ENCODE results near the gene STIM1. TPM values are rescaled to one million over a fixed set of nuclear protein-coding genes. Genes with fewer than 3 reads are reported as not detected.

Gene STIM1
- total RNA-seq, 1 donor, result 57.9 TPM

- no peak overlapping the region for H3K4me2 ChIP-seq (ENCODE audit: insufficient read depth, low read length)
- peaks cover 5% of the 10 kb centered on the region for H3K79me2 ChIP-seq (ENCODE audit: insufficient read depth, low read length)
- peaks cover 12% of the 10 kb centered on the region for H3K4me1 ChIP-seq (ENCODE audit: insufficient read depth, low read length)
- H3K27ac ChIP-seq (ENCODE audit: low read depth, low read length), result no peak overlapping the region
- H4K20me1 ChIP-seq (ENCODE audit: insufficient read depth, low read length), result no peaks in the 10 kb centered on the region
- TF ChIP-seq, protein P1, sequence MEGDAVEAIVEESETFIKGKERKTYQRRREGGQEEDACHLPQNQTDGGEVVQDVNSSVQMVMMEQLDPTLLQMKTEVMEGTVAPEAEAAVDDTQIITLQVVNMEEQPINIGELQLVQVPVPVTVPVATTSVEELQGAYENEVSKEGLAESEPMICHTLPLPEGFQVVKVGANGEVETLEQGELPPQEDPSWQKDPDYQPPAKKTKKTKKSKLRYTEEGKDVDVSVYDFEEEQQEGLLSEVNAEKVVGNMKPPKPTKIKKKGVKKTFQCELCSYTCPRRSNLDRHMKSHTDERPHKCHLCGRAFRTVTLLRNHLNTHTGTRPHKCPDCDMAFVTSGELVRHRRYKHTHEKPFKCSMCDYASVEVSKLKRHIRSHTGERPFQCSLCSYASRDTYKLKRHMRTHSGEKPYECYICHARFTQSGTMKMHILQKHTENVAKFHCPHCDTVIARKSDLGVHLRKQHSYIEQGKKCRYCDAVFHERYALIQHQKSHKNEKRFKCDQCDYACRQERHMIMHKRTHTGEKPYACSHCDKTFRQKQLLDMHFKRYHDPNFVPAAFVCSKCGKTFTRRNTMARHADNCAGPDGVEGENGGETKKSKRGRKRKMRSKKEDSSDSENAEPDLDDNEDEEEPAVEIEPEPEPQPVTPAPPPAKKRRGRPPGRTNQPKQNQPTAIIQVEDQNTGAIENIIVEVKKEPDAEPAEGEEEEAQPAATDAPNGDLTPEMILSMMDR (IDR thresholded peaks at IDR 0.05; ENCODE audit: extremely low read depth, low read depth, low read length), result no peak
- no peak overlapping the region for H2AFZ ChIP-seq (ENCODE audit: low read length)
- no peak overlapping the region for H3K4me3 ChIP-seq (ENCODE audit: insufficient read depth, low read length)
- no peaks in the 10 kb centered on the region for H3K9me3 ChIP-seq (ENCODE audit: low read depth, low read length)
- peaks cover 7% of the 10 kb centered on the region for H3K36me3 ChIP-seq (ENCODE audit: insufficient read depth, low read length)
- H3K27me3 ChIP-seq (ENCODE audit: insufficient read depth, low read length), result no peaks in the 10 kb centered on the region
- DNase-seq (ENCODE audit: insufficient read length, low spot score, missing footprints), result no peak
Observed at GRCh38 chr11:4090258-4090657, 234.8 kb downstream of the STIM1 start.

DNA sequence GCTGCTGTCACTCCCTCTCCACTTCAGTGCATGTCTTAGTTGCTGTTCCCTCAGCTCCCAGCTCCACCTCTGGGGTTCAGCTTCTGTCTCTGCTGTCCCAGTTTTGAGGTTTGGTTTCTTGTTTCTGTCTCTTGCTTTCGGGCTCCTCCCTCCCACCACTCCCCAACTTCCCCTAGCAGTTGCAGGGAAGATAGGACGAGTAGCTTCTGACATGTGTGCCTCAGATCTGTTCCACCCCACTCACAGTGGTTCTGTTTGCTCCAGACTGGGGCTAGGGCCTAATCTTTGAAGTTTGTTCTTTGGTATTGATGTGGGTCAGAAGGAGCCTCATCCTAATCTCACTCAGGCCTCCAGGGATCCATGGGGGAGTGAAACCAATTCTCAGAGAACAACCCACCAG lies 236.6 kb downstream of the STIM1 start:
- peak; percentile 51 for DNase-seq (ENCODE audit: insufficient read length, low spot score, missing footprints)
- H3K27ac ChIP-seq (ENCODE audit: low read depth, low read length), result no peak overlapping the region
- no peak overlapping the region for H3K4me2 ChIP-seq (ENCODE audit: insufficient read depth, low read length)
- no peak overlapping the region for H3K4me3 ChIP-seq (ENCODE audit: insufficient read depth, low read length)
- peaks cover 23% of the 10 kb centered on the region for H3K79me2 ChIP-seq (ENCODE audit: insufficient read depth, low read length)
- no peaks in the 10 kb centered on the region for H3K36me3 ChIP-seq (ENCODE audit: insufficient read depth, low read length)
- H4K20me1 ChIP-seq (ENCODE audit: insufficient read depth, low read length), result no peaks in the 10 kb centered on the region
- H3K27me3 ChIP-seq (ENCODE audit: insufficient read depth, low read length), result no peaks in the 10 kb centered on the region
- TF ChIP-seq, protein P1 (IDR thresholded peaks at IDR 0.05; ENCODE audit: extremely low read depth, low read depth, low read length), result no peak
- H3K4me1 ChIP-seq (ENCODE audit: insufficient read depth, low read length), result peaks cover 24% of the 10 kb centered on the region
- no peak overlapping the region for H2AFZ ChIP-seq (ENCODE audit: low read length)
- H3K9me3 ChIP-seq (ENCODE audit: low read depth, low read length), result no peaks in the 10 kb centered on the region

GRCh38 chr11:4093519-4094347 lies 238.3 kb downstream of the STIM1 start:
- TF ChIP-seq, protein P1 (IDR thresholded peaks at IDR 0.05; ENCODE audit: extremely low read depth, low read depth, low read length), result no peak
- Histone ChIP-seq H3K9me3 (ENCODE audit: low read depth, low read length) (no peaks in the 10 kb centered on the region), H3K4me1 (ENCODE audit: insufficient read depth, low read length) (peaks cover 19% of the 10 kb centered on the region), H3K27ac (ENCODE audit: low read depth, low read length) (peak overlapping the region; percentile 84), H3K79me2 (ENCODE audit: insufficient read depth, low read length) (peaks cover 39% of the 10 kb centered on the region), H3K36me3 (ENCODE audit: insufficient read depth, low read length) (no peaks in the 10 kb centered on the region), H4K20me1 (ENCODE audit: insufficient read depth, low read length) (no peaks in the 10 kb centered on the region), H3K4me2 (ENCODE audit: insufficient read depth, low read length) (peak overlapping the region; percentile 86), H2AFZ (ENCODE audit: low read length) (peak overlapping the region; percentile 94), H3K27me3 (ENCODE audit: insufficient read depth, low read length) (no peaks in the 10 kb centered on the region), H3K4me3 (ENCODE audit: insufficient read depth, low read length) (peak overlapping the region; percentile 89)
- DNase-seq (ENCODE audit: insufficient read length, low spot score, missing footprints), result no peak

All from osteoblast (primary cell).